GM19351 (cell line): ENCODE measurements around the gene WNT7B.

ENCODE experiments used
- ATAC-seq: cut with Tn5 transposase; IDR thresholded peaks from one replicate; pipeline ENCODE4 v1.9.1; 2021; ENCODE audit warnings: mild to moderate bottlenecking, moderate library complexity; ENCODE audit not compliant: unreplicated experiment

WNT7B gene

DNA sequence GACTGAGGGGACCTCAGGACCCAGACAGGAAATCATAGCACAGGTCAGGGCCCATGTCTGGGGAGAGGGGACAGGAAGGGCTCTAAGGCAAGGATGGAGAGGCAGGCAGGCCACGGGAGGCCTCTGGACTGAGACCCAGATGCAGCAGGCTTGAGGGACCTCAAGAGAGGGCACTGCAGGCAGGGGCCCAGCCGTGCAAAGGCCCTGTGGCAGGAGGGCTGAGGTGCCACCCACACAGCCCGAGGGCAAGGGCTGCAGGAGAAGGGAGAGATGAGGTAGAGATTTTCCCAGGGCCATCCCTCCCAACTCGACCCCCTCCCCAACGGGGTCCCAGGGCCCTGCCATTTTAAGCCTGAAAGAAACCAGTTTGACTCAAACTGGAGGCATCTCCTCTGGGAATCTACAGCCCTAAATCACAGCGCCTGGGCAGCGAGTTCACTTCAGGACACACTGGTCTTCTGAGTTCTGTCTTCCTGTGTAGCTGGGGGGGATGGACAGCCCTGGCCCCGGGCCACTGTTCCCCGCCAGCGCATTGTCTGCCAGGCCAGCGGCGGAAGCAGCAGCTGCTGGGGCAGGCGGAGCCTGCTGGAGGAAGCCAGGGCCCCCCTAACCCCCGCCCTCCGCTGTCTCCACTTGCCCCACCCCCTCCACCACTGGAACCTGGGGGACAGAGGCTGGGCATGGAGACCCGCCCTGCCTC, 20.3 kb upstream of the WNT7B start:
- ATAC-seq: no peak

DNA sequence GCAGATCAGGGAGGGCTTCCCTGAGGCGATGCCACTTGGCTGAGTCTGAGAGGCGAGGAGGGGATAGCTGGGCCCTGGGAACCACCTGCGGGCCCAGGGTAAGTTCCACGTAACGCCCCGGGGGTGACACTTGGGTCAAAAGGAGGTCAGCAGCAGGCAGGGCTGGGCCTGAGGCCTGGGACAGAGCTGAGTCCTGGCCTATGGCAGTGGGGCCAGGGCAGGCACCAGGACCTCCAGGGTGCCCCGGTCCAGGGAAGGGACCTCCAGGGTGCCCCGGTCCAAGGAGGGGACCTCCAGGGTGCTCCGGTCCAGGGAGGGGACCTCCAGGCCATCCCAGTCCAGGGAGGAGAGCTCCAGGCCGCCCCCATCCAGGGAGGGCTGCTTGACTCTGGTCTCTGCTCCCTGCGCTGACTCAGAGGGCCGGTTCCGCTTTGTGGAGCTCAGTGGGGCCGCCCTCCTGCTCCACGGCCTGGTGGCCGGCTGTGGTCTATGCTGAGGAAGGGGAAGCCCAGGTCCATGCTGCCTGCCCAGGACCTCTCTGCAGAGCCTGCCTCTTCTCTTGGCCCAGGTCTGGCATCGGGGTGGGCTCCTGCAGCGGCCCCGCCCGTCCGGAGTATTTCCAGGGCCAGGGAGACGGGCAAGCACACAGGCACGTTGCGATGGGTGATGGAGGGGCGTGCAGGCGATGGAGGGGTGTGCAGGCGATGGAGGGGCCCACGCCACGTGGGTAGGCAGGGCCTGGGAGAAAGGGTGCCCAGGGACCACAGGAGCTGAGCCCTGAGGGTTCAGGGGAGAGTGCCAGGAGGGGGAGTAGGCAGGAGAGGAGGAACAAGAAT, 19.5 kb upstream of the WNT7B start:
- ATAC-seq: no peak

DNA sequence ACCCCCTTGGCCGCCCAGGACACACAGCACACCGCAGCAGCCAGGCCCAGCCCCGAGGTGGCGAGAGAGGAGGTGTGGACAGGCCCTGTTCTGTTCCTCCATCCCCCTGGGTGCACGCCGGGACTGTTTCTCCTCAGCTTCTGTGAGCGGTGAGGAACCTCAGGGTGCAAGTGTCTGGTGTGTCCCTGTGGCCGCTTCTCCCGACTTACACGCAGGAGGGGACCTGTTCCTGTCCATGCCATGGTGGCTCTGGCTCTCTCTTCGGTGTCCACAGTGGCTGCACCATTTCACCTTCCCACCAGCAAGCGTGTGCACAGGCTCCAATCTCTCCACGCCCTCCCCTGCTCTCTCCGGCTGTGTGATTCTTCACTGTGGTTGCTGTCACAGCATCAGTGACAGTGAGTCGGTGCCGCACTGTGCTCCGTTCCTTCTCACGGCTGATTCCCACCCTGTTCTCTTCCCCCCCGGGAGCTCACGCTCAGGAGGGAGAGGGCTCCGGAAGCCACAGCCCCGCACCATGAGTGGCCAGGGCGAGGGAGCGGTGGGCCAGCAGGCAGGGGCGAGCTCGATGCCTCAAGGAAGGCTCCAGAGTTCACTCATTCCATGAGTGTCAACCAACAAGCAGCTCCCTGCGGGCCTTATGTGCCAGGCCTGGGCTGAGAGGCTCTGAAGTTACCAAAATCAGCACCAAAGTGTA, 18.6 kb upstream of the WNT7B start:
- ATAC-seq: no peak

DNA sequence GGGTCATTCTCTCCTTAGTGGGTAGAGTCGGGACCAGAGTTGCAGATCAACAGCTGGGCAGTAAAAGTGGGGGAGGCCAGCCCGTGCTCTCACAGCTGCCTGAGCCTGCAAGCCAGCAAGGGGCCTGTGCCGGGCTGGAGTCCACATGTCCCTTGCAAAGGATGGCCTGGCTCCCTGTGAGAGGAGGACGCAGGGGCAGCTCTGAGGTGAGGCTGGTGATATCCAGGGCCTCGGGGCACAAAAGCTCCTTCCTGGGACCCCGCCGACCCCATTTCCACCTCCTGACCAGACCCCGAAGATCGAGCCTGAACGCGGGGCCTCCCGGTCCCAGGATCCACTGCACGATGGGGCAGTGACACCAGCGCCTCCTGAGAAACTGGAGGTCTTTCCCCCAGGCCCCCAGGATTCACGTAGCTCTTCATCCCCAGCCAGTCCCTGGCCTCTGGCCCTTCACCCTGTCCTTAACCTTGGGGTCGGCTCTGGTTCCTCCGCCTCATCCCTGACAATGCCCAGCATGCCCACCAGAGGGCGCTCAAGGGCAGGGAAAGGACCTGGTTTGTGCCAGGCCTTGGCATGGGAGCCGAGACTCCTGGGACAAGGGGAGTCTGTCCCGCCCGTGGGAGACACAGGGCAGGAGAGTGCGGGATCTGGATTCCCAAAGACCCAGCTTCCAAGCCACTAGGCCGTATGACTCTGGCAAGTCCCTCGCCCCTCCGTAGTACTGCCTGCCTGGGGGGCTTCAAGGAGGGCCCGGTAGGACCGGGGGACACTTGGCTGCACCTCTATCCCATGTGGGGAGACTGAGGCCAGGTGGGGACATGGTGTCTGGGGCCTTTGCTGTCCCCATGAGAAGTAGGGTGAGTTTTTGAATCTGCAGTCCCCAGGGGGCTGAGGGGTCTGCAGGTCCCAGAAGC, 17.8 kb upstream of the WNT7B start:
- ATAC-seq: no peak

DNA sequence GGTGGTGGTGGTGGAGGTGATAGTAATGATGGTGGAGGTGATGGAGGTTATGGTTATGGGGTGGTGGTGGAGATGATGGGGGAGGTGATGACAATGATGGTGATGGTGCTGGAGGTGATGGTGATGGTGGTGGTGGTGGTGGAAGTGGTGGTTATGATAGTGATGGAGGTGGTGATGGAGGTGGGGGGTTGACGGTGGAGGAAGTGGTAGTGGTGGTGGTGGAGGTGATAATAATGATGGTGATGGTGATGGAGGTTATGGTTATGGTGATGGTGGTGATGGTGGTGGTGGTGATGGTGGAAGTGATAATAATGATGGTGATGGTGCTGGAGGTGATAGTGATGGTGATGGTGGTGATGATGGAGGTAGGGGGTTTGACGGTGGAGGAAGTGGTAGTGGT, 16.9 kb upstream of the WNT7B start:
- ATAC-seq: no peak

DNA sequence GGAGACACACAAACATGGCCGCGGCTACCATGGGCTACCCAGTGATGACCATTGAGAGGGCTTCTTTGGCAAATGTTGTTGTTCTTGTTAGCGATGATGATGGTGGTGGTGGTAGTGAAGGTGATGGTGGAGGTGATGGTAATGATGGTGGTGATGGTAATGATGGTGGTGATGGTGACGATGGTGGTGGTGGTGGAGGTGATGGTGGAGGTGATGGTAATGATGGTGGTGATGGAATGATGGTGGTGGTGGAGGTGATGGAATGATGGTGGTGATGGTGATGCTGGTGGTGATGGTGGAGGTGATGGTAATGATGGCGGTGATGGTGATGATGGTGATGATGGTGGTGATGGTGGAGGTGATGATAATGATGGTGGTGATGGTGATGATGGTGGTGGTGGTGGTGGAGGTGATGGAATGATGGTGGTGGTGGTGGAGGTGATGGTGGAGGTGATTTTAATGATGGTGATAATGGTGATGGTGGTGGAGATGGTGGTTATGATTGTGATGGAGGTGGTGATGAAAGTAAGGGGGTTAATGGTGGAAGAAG, 16.3 kb upstream of the WNT7B start:
- no peak for ATAC-seq

DNA sequence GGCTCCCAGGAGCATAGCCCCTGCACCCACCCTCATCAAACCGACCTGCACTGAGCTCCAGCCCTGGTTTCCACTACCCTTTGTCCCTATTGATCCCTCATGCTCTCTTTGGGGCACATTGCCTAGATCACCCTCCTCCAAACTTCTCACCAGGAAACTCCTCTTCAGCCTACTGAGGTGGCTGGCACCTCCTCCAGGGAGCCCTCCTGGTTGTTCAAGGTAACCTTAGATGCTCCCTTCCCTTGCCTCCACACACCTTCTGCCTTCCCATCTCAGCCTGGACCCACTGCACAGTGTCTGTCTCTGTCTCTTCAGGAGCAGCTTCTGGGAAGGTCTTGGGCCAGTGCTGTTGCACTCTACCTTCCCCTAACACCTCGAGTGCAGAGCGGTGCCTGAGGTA, 15.8 kb upstream of the WNT7B start:
- no peak for ATAC-seq

DNA sequence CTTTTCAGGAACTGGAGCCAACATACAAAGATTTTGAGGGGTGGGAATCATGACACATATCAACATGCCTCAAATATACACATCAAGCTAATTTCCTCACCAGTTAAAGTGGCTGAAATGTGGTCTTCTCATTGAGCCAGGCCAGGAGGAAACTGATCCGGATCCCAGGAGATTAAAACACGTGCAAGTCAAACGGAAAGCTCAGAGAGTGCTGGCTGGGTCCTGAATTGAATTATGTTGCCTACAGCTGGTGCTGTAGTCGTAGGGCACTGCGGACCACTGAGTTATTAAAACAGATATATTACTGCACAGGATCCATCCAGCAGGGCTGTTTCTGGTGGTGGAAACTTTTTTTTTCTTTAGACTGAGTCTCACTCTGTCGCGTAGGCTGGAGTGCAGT, 14.1 kb upstream of the WNT7B start:
- no peak for ATAC-seq

DNA sequence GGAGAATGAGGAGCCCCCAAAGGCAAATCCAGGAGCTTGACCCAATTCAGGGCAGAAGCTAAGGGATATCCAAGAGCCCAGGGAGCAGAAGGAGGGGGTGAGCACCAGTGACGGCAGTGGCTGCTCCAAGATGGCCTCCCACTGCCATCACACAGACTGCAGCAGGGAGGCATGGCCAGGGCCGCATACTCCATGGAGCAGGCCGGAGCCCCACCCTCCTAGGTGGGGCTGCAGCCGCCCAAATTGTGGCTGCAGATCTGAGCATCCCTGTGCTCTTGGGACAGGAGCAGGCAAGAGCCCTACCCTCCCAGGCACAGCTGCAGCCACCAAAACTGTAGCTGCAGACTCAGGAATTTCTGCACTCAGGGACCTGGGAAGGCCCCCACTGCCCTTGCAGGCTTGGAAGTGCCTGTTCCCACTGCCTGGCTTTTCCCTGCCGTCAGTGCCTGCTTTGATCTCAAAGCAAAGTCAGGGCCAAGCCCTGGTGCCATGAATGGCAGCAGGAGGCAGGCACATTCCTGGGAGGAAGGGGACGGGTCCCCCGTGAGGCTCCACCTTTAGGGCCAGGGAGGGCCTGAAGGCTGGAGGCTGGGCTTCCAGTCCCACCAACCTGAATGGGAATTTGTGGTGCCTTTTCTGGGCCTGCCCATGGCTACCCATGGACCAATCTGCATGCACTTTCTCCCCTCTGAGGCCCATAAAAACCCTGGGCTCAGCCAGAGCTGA, 10.3 kb upstream of the WNT7B start:
- no peak for ATAC-seq

DNA sequence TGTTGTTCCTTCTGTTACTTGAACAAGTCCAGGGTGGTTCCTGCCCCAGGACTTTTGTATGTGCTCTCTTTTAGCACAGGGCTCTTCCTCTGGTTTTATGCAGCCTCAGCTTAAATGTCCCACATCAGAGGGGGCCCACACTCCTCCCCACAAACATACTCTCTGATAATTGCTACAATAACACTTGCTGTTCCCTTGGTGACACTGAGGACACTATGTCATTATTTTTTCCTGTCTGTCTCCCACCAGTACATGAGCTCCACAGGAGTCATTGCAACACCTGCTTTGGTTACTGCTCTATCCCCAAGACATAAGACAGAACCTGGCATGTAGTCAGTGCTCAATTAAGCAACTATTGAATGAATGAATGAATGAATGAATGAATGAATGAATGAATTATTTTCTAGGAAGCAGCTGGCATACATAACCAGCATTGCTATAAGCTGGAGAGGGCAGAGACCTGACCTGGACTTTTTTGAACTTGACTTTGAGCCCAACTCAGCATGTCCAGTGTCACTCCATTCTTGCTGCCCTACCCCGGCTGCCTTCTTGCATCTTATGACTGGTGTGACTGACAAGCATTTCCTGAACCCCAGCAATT, 7.5 kb upstream of the WNT7B start:
- ATAC-seq: no peak

DNA sequence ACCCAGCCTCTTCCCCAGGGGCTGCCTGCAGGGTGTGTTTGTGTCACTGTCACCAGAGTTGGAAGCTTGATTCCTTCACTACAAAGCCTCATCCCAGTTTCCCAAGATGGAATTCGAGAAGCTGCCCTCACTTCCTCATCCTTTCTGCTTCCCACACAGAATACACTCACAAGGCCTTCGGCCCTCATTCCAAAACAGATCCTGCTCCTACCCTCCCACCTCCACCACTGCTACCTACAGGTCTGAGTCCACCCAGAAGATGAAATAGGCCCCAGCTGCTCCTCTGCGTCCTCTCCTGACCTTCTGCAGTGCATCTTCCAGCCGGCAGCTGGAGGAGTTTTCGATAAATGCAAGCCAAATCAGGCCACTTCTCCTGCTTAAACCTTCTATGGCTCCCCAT, 6.8 kb upstream of the WNT7B start:
- ATAC-seq: no peak

DNA sequence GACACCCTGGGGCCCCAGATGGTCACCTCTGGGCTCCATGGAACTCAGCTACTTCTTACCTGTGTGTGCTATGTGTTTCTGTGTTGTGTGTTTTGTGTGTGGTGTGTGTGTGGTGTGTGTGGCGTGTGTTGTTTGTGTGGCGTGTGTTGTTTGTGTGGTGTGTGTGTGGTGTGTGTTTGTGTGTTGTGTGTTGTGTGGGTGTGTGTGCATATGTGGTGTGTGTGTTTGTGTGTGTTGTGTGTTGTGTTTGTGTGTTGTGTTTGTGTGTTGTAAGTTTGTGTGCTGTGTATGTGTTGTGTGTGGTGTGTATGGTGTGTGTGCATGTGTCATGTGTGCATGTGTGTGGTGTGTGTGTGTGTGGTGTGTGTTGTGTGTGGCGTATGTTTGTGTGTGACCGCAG, 3.8 kb upstream of the WNT7B start:
- ATAC-seq: no peak

DNA sequence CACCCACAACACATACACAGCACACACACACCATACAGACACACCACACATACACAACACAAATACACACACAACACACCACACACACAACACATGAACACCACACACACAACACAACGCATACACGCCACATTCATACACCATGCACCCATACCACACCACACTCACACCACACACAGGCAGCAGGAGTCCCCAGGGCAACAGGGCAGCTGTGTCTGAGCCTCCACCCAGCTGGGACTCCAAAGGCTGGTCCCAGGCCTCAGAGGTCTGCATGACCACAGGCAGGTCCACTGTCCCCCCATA, 3.3 kb upstream of the WNT7B start:
- ATAC-seq: no peak

DNA sequence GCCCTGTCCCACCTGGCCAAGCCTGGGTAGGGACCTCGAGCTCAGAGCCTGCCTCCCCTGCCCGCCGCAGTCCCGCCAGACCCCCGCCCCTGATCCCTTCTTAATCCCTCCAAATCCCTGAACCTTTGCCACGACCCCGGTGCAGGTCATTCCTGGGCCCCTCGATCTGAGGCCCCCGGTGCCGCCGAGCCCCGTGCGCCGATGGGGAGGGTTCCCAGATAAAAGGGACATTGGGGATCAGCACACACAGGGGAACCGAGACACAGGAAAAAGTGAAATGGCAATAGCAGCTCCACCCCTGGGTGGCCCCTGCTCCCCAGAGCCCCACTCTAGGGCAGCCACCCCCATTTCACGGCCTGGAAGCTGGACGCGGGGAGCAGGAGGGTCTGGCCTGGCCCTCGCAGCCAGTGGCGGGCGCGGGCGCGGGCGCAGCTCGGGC, 1.3 kb upstream of the WNT7B start:
- no peak for ATAC-seq

DNA sequence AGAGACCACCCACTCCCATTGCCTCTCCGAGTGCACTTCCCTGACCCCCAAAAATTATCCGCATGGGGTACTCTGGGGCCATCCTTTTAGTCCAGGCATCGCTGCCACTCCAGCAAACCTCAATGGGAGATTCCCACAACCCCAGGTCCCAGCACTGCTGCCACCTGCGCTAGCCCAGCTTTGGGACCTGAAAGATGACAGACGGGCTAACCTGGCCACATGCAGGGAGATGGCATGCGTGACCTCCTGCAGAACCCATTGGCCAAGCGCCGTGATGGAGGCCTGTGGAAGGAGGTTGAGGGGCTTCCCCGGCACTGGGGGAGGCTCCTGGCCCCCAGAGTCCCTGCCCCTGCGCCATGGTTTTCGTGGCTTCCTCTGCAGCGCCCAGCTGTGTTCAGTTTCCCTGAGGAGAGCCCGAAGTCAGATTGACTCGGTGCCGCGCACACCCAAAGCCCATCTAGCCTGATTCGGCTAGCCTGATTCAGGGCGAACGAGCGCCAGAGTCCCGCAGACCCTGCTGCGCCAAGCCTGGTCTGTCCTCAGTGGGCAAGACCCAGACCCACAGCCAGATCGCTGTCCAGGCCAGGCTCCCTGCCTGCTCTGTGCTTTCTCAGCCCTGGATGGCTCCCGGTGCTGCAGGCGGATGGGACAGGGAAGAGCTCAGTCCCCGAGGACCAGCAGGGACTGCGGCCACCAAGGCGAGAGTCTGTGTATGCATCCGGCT, 751 bp upstream of the WNT7B start:
- no peak for ATAC-seq

DNA sequence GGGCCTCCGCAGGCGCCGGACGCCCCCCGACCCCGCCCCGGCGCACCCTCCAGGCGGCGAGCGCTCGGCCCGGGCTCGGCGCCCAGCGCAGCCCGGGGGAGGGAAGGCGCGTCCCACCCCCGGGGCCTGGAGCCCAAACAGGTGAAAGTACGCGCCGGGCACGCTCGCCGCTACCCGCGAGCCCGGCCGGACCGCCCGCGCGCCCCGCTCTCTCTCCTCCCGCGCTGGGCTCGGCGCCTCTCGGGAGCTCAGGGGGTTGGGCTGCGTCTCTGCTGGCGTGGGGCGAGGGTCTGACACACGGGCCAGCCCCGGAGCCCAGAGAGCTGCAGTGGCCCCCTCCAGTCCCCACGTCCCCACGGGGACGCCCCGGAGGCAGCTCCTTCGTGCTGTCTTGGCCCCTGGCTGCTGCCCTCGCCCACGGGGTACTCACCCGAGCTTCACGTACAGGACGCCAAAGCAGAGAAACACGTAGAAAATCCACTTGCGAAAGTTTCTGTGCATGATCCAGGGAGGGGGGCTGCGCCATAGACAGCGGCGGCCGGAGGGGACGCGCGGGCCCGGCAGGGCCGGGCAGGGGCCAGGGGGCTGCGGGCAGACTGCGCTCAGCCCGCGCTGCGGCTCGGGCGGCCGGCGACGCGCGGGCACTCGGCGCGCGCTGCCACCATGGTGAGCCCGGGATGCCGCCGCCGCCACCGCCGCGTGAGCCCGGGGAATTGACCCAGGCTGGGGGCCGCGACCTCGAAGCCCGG, 534 bp downstream of the WNT7B start:
- no peak for ATAC-seq

DNA sequence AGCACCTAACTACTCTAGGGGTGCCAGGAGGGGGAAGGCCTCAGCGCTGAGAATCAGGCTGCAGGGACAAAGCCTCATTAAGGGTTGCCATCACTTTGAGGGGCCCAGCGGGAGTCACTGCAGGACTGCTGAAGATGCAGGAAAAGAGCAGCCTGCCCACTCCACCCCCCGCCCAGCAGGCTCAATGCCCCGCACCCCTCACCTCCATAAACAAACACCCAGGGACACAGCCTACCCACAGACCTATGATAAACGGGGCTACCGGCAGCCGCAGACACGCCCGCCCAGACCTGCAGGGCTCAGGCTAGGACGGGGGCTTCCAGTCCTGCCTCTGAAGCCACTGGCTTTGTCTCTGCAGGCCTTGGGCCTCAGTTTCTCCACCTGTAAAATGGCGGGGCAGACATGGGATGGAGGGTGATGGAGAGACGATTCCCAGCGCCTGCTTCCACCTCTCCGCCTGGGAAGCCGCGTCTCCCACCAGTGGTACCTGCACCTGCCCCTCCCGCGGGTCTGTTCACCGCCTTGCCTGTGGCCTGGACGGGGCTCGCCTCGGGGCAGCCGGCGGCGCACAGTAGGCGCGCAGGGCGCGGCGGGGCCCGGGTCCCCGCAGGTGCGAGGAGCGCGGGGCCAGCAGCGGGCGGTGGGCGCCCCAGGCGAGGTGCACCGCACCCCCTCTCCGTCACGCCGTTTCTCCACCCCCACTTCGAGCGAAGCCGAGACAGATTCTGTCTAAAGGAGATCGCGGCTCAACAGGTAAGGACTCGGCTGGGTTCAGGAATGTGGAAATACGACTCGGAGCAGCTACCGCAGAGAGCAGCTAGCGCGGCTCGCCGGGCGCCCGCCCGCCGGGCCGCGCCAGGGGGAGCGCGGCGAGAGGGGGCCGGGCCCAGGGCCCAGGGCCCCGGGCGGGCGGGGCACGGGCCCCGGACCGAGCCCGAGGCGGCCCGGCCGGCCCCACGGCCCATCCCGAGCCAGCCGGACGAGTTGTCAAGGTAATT, 1.5 kb downstream of the WNT7B start:
- ATAC-seq: no peak
